HepG2 (cell line): ENCODE data around the gene TMEM8B.

ENCODE experiments used
- CTCF ChIP-seq: sonication (generic); formaldehyde crosslinking; IDR thresholded peaks from 2 replicates; pipeline ENCODE4 v1.5.0; 2020; ENCODE audit warnings: mild to moderate bottlenecking, missing genetic modification reagents, moderate library complexity
- ELF4 ChIP-seq: sonication (generic); formaldehyde crosslinking; IDR thresholded peaks from 2 replicates; pipeline ENCODE4 v1.5.0; 2020; ENCODE audit warnings: missing genetic modification reagents, mild to moderate bottlenecking, moderate library complexity, borderline replicate concordance
- MAFF ChIP-seq: IDR thresholded peaks from 2 replicates; pipeline ENCODE4 v1.6.1; 2011; ENCODE audit warnings: low read depth, low read length, improper control_type of control experiment
- MXI1 ChIP-seq: IDR thresholded peaks from 3 replicates; pipeline ENCODE4 v1.6.1; 2012; ENCODE audit warnings: low read depth, low read length, inconsistent platforms, borderline replicate concordance
- SNAPC5 ChIP-seq: sonication (generic); formaldehyde crosslinking; IDR thresholded peaks from 2 replicates; pipeline ENCODE4 v1.8.1; 2023; ENCODE audit warnings: mild to moderate bottlenecking, missing genetic modification reagents, borderline replicate concordance
- ZNF260 ChIP-seq: sonication (generic); formaldehyde crosslinking; IDR thresholded peaks from 2 replicates; pipeline ENCODE4 v1.4.0; 2020; ENCODE audit warnings: missing genetic modification reagents, low read depth, mild to moderate bottlenecking, borderline replicate concordance
- TF ChIP-seq, protein P1 (sequence below), 2 experiments: IDR thresholded peaks; 2 replicates each; pipeline ENCODE4 v1.6.1; 2011 to 2012; ENCODE audit warnings: low read length in 2 of 2, borderline replicate concordance in 1 of 2, low read depth in 1 of 2, mild to moderate bottlenecking in 1 of 2, moderate library complexity in 1 of 2

DNA sequence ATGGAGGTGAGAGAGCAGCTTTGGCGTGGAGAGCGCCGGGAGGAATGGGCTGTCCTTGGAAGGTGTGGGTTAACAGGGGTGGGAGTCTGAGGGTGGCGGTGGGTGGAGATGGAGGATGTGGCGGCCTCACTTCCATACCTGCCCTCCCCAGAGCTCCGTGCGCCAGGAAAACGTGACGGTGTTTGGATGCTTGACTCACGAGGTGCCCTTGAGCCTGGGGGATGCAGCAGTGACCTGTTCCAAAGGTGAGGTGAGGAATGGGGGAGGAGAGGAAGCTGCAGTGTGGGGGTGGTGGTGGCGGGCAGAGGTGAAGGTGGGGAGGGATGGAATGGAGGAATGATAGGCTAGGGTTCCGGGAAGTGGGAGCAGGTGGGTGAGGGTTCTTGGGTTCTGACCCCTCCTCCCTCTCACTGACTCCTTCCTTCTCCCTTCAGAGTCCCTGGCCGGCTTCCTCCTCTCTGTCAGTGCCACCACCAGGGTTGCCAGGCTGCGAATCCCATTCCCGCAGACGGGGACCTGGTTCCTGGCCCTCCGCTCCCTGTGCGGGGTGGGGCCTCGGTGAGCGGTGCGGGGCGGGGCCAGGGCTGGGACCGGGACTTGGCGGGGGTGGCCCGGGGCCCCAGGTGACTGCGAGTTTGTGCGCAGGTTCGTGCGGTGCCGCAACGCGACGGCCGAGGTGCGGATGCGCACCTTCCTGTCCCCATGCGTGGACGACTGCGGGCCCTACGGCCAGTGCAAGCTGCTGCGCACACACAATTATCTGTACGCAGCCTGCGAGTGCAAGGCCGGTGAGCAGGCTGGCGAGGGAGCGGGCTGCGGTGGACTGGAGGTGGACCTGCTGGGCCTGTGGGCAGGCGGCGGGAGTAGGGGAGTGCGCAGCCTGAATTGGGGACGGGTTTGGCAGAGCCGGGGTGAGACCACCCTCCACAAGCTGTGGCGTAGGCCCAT, 17.1 kb downstream of the TMEM8B start:
- TF ChIP-seq, protein P1, sequence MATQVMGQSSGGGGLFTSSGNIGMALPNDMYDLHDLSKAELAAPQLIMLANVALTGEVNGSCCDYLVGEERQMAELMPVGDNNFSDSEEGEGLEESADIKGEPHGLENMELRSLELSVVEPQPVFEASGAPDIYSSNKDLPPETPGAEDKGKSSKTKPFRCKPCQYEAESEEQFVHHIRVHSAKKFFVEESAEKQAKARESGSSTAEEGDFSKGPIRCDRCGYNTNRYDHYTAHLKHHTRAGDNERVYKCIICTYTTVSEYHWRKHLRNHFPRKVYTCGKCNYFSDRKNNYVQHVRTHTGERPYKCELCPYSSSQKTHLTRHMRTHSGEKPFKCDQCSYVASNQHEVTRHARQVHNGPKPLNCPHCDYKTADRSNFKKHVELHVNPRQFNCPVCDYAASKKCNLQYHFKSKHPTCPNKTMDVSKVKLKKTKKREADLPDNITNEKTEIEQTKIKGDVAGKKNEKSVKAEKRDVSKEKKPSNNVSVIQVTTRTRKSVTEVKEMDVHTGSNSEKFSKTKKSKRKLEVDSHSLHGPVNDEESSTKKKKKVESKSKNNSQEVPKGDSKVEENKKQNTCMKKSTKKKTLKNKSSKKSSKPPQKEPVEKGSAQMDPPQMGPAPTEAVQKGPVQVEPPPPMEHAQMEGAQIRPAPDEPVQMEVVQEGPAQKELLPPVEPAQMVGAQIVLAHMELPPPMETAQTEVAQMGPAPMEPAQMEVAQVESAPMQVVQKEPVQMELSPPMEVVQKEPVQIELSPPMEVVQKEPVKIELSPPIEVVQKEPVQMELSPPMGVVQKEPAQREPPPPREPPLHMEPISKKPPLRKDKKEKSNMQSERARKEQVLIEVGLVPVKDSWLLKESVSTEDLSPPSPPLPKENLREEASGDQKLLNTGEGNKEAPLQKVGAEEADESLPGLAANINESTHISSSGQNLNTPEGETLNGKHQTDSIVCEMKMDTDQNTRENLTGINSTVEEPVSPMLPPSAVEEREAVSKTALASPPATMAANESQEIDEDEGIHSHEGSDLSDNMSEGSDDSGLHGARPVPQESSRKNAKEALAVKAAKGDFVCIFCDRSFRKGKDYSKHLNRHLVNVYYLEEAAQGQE (IDR thresholded peaks at IDR 0.05; ENCODE audit: borderline replicate concordance in 1 of 2, low read depth in 1 of 2, low read length in 2 of 2): no peak
- TF ChIP-seq CTCF (no peak), ELF4 (CRISPR knock-in tag) (no peak), ZNF260 (no peak), MAFF (no peak), MXI1 (no peak), SNAPC5 (CRISPR knock-in tag) (no peak)
